ENCODE measurements around the gene B4GALT3. TPM values are rescaled to one million over a fixed set of nuclear protein-coding genes. Genes with fewer than 3 reads are reported as not detected.
A peak's percentile ranks its signal among the peaks of the same experiment; 100 is the strongest.

B4GALT3 gene
- total RNA-seq, 6 donors from 2014 or later: 12.3 to 37.1 (median 27.2) TPM

- no peaks in the 10 kb centered on the region for H3K27me3 ChIP-seq
- H3K4me3 ChIP-seq: no peak overlapping the region
- H3K4me1 ChIP-seq: peaks cover 46 to 77% (median 64%) of the 10 kb centered on the region in 4 donors
- TF ChIP-seq POLR2AphosphoS5 (IDR thresholded peaks at IDR 0.05): peak in 1 of 2 donors; percentile 68
- no peak for TF ChIP-seq CTCF (IDR thresholded peaks at IDR 0.05)
- 51 to 62% methylated on average over 5 of the region's 5 CpGs for WGBS, 2 donors
- H3K9me3 ChIP-seq: no peaks in the 10 kb centered on the region
- peak overlapping the region; percentile 95 to 97 (median 96) for H3K27ac ChIP-seq
- peaks cover 0 to 18% (median 0%) of the 10 kb centered on the region in 4 donors for H3K36me3 ChIP-seq
- DNase-seq: no peak
- ATAC-seq (ENCODE audit: low FRiP score in 2 of 2): no peak
Measured at GRCh38 chr1:161200421-161200991, 23.2 kb upstream of the B4GALT3 start.

DNA sequence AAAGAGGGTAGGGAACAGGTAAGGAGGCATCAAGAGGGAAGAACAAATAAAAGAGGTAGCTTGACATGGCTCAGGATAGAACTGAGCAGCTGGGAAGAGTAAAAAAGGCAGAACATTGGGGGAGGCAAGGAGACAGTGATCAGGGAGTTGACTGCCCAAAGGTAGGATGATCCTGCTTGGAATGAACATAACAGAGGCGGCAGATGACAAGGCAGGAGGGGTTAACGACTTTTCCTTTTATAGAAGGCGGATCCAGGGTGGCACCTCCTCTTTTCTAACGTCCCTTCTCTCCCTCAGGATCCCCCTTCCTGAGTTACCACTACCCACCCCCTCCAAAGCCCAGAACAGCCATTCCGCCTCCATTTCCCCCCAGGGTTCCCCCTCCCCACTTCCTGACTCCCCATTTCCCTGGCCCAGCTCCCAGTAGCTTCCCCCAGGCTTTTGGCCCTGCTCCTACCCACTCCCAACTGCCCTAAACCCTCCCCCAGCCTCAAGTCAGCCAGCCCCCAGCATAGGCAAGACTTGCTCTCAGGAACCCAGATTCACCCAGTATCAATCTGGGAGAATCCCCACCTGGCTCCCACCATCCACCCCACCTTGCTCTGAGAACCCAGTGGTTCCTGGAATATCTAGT is 22.3 kb upstream of the B4GALT3 start:
- DNase-seq (no peak), ATAC-seq (ENCODE audit: low FRiP score in 2 of 2) (no peak)
- peak overlapping the region; percentile 95 to 97 (median 96) for H3K27ac ChIP-seq
- H3K27me3 ChIP-seq: no peaks in the 10 kb centered on the region
- peaks cover 0 to 14% (median 0%) of the 10 kb centered on the region in 4 donors for H3K36me3 ChIP-seq
- H3K9me3 ChIP-seq: no peaks in the 10 kb centered on the region
- H3K4me3 ChIP-seq: no peak overlapping the region
- WGBS, 2 donors: 55 to 57% methylated on average over 5 of the region's 5 CpGs
- peaks cover 43 to 73% (median 58%) of the 10 kb centered on the region in 4 donors for H3K4me1 ChIP-seq
- TF ChIP-seq POLR2AphosphoS5 (IDR thresholded peaks at IDR 0.05) (no peak), CTCF (IDR thresholded peaks at IDR 0.05) (no peak), EP300 (IDR thresholded peaks at IDR 0.05) (no peak), POLR2A (IDR thresholded peaks at IDR 0.05) (no peak)

DNA sequence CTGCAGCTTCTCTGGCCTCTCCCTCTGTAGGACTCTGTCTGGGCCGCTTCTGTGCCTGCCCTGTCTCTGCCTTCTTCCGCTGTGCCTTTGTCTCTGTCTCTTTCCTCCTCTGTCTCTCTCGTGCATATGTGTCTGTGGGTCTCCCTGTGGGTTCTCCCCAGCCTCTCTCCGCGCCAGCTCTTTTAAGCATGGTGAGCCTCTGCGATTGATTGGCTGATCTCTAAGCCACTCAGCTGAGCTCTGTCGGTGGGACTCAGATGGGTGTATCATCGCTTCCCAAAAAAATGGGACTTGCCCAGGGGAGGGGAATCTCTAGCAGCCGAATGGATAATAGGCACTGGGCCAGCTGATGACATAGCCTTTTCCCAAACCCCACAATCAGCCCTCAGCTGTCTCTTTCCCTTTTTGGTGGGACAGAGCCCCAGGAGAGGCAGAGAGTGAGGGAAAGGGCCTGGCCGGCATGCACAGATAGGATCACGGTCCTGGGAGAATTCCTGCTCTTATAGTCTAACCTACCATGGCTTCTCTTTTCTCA is 21.7 kb upstream of the B4GALT3 start, which contains the start of gene ADAMTS4:
ADAMTS4 (minus strand) TSS at position 158 of the 535 bp plus-strand sequence. CDS start 427 bp downstream, outside the sequence.
- H3K27me3 ChIP-seq: no peaks in the 10 kb centered on the region
- peak within 1 kb of the TSS in 3 of 4 donors; percentile 20 to 39 (median 22) for H3K4me3 ChIP-seq
- DNase-seq (no peak), ATAC-seq (ENCODE audit: low FRiP score in 2 of 2) (peak in 1 of 2 donors; percentile 52)
- TF ChIP-seq POLR2A (IDR thresholded peaks at IDR 0.05) (peak in 2 of 4 donors; percentile 38 to 61), CTCF (IDR thresholded peaks at IDR 0.05) (no peak), POLR2AphosphoS5 (IDR thresholded peaks at IDR 0.05) (peak; percentile 46 to 76), EP300 (IDR thresholded peaks at IDR 0.05) (no peak)
- WGBS, 2 donors: 71 to 77% methylated on average over 11 of the region's 11 CpGs
- H3K27ac ChIP-seq: peak within 1 kb of the TSS; percentile 95 to 97 (median 96)
- H3K9me3 ChIP-seq: no peaks in the 10 kb centered on the region
- H3K4me1 ChIP-seq: peaks cover 43 to 70% (median 51%) of the 10 kb centered on the region in 4 donors
- peaks cover 0 to 7% (median 0%) of the 10 kb centered on the region in 4 donors for H3K36me3 ChIP-seq

DNA sequence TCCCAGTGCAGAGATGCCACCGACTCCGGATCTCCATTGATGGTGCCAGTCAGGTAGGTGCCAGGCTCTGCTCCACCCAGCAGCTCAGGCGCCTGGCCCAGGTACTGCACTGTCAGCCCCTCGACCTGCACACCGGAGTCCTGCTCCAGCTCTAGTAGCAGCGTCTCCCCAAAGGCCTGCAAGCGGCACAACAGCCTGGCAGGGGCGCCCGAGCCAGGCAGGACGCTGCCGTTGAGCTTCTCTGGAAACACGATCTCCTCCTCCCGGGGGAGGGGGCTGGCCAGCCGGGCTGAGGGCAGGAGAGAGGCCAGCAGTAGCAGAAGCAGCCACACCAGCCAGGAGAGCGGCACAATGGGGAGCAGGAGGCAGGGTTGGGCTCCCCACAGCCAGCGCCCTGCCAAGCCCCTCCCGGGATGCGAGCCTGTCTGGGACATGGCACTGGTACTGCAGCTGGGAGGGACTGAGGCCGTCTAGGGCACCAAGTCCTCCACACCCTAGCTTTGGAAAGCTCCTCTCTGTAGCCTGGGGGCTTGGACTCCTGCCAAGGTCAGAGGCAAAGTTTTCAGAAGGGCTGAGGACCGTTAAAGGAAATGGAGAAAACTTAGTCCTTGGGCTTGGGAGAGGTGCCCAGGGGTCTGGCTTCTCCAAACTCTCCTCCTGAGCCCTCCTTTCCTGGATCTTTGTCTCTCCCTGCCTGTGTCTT is 21.0 kb upstream of the B4GALT3 start:
- peak in 1 of 2 donors; percentile 32 for TF ChIP-seq POLR2AphosphoS5 (IDR thresholded peaks at IDR 0.05)
- no peak for TF ChIP-seq POLR2A (IDR thresholded peaks at IDR 0.05)
- Histone ChIP-seq H3K9me3 (no peaks in the 10 kb centered on the region), H3K36me3 (peaks cover 0 to 1% (median 0%) of the 10 kb centered on the region in 4 donors), H3K4me1 (peaks cover 37 to 64% (median 45%) of the 10 kb centered on the region in 4 donors), H3K27ac (peak overlapping the region; percentile 31 to 97 (median 96)), H3K27me3 (no peaks in the 10 kb centered on the region), H3K4me3 (peak overlapping the region in 3 of 4 donors; percentile 20 to 39 (median 22))
- ATAC-seq (ENCODE audit: low FRiP score in 2 of 2): no peak
- 7 to 49% methylated on average over 3 to 18 of the region's 20 CpGs for WGBS, 2 donors
- DNase-seq: peak in 1 of 2 donors; percentile 82

Data from upper lobe of left lung (tissue), 6 donors.